ENCODE results near the gene CNST.

DNA sequence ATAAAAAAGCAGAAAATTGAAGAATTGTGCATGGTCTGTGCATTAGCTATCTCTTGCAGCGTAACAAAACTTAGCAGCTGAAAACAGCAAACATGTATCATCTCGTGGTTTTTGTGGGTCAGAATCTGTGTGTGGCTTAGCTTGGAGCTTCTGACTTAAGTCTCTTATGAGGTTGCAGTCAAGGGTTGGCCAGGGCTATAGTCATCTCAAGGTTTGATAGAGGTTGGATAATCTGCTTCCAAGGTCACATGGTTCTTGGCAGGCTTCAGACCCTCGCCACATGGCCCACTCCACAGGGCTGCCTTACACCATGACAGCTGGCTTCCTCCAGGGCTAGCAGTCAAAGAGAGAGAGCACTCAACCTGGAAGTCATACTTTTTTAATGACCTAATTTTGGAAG lies 35.9 kb downstream of the CNST start:
- TF ChIP-seq, protein P1, sequence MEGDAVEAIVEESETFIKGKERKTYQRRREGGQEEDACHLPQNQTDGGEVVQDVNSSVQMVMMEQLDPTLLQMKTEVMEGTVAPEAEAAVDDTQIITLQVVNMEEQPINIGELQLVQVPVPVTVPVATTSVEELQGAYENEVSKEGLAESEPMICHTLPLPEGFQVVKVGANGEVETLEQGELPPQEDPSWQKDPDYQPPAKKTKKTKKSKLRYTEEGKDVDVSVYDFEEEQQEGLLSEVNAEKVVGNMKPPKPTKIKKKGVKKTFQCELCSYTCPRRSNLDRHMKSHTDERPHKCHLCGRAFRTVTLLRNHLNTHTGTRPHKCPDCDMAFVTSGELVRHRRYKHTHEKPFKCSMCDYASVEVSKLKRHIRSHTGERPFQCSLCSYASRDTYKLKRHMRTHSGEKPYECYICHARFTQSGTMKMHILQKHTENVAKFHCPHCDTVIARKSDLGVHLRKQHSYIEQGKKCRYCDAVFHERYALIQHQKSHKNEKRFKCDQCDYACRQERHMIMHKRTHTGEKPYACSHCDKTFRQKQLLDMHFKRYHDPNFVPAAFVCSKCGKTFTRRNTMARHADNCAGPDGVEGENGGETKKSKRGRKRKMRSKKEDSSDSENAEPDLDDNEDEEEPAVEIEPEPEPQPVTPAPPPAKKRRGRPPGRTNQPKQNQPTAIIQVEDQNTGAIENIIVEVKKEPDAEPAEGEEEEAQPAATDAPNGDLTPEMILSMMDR (IDR thresholded peaks at IDR 0.05; ENCODE audit: low read depth, low read length), result no peak
- TF ChIP-seq EZH2phosphoT487 (IDR thresholded peaks at IDR 0.05; ENCODE audit: low read depth), result no peak
